H1 (cell line): Measurements from ENCODE around the gene RTKN. TPM values are rescaled to one million over a fixed set of nuclear protein-coding genes. Genes with fewer than 3 reads are reported as not detected.

ENCODE experiments used
- CTCF ChIA-PET: fragments of 300-600 bp; sonication (Branson Sonifier 250); formaldehyde crosslinking; loops from one replicate; lab custom pipeline; 2021; ENCODE audit not compliant: partially characterized antibody; lab: Charles Lee
- POLR2A ChIA-PET: fragments of 300-600 bp; sonication (Branson Sonifier 250); formaldehyde crosslinking; loops from one replicate; lab custom pipeline; 2021; ENCODE audit warnings: inconsistent platforms; ENCODE audit not compliant: partially characterized antibody; lab: Charles Lee
- DNase-seq, 2 experiments: peaks; one replicate each; pipeline versions ENCODE4 v3.0.0 to v3.0.0-alpha.2; 2010 to 2022; ENCODE audit warnings: low spot score in 2 of 2, low read depth in 1 of 2, mixed read lengths in 1 of 2
- FAIRE-seq: peaks from 2 replicates; lab custom pipeline; 2011; peaks lifted over from hg19 to GRCh38; lab: Jason Lieb, UNC
- H2AFZ ChIP-seq: 2 replicates; pipeline ENCODE4 v1.8.1; 2012; ENCODE audit warnings: low read length, inconsistent platforms
- H2AK5ac ChIP-seq: 2 replicates; pipeline ENCODE4 v1.6.1; 2013; ENCODE audit warnings: low read depth, low read length
- H2BK120ac ChIP-seq: replicated peaks from 2 replicates; pipeline ENCODE3; 2013; ENCODE audit warnings: low read depth, low read length, inconsistent platforms
- H2BK12ac ChIP-seq: 2 replicates; pipeline ENCODE4 v1.6.1; 2013; ENCODE audit warnings: low read depth, low read length
- H2BK15ac ChIP-seq: 2 replicates; pipeline ENCODE4 v1.6.1; 2013; ENCODE audit warnings: low read length
- H2BK20ac ChIP-seq: 2 replicates; pipeline ENCODE4 v1.6.1; 2013; ENCODE audit warnings: low read length
- H2BK5ac ChIP-seq: 2 replicates; pipeline ENCODE4 v1.6.1; 2013; ENCODE audit warnings: low read depth, low read length
- H3K14ac ChIP-seq: 2 replicates; pipeline ENCODE4 v1.6.1; 2013; ENCODE audit warnings: inconsistent platforms; ENCODE audit not compliant: insufficient read length
- H3K18ac ChIP-seq: 2 replicates; pipeline ENCODE4 v1.6.1; 2013; ENCODE audit warnings: low read length; ENCODE audit errors: extremely low read depth
- H3K23ac ChIP-seq: 2 replicates; pipeline ENCODE4 v1.6.1; 2013; ENCODE audit warnings: inconsistent platforms; ENCODE audit not compliant: insufficient read length
- H3K23me2 ChIP-seq: 2 replicates; pipeline ENCODE4 v1.6.1; 2013; ENCODE audit warnings: low read depth, low read length
- H3K27ac ChIP-seq: 2 replicates; pipeline ENCODE4 v1.6.1; 2011; ENCODE audit warnings: low read depth, low read length, inconsistent platforms
- H3K27me3 ChIP-seq, 4 experiments: replicated peaks in 1 of 4; 1 replicate in 1 of 4; 2 replicates in 3 of 4; pipeline versions ENCODE4 v1.6.1 to v1.8.1; 2011 to 2013; ENCODE audit warnings: low read length in 3 of 4, mild to moderate bottlenecking in 3 of 4, inconsistent platforms in 2 of 4, mixed read lengths in 2 of 4, moderate library complexity in 1 of 4; ENCODE audit not compliant: control insufficient read depth in 3 of 4, insufficient read depth in 3 of 4; ENCODE audit errors: extremely low read depth in 1 of 4
- H3K36me3 ChIP-seq, 4 experiments: 2 replicates each; pipeline versions ENCODE4 v1.6.1 to v1.8.1; 2011 to 2013; ENCODE audit warnings: mild to moderate bottlenecking in 4 of 4, low read length in 3 of 4, moderate library complexity in 2 of 4, control low read depth in 1 of 4, inconsistent platforms in 1 of 4; ENCODE audit not compliant: insufficient read depth in 4 of 4, control insufficient read depth in 2 of 4
- H3K4ac ChIP-seq: replicated peaks from 2 replicates; pipeline ENCODE3; 2013; ENCODE audit warnings: low read length, low read depth, mixed read lengths, inconsistent platforms; ENCODE audit not compliant: insufficient read length
- H3K4me1 ChIP-seq, 4 experiments: replicated peaks in 1 of 4; 1 replicate in 1 of 4; 2 replicates in 3 of 4; pipeline versions ENCODE4 v1.6.1 to v1.8.1; 2011 to 2013; ENCODE audit warnings: low read length in 3 of 4, inconsistent platforms in 2 of 4, mixed read lengths in 1 of 4; ENCODE audit not compliant: insufficient read depth in 4 of 4, control insufficient read depth in 3 of 4
- H3K4me2 ChIP-seq, 2 experiments: 2 replicates each; pipeline versions ENCODE4 v1.6.1 to v1.8.1; 2011 to 2013; ENCODE audit warnings: low read depth in 2 of 2, low read length in 2 of 2, control low read depth in 1 of 2, inconsistent platforms in 1 of 2, mild to moderate bottlenecking in 1 of 2; ENCODE audit not compliant: insufficient read depth in 1 of 2
- H3K4me3 ChIP-seq, 4 experiments: fragments of 200-600, 300-600 bp in 1 of 4; sonication (generic), shearing (Covaris generic), sonication (Bioruptor Twin) in 1 of 4; 2 replicates each; pipeline versions ENCODE4 v1.5.1 to v1.8.1; 2011 to 2016; ENCODE audit warnings: low read length in 4 of 4, low read depth in 3 of 4, control low read depth in 2 of 4, inconsistent platforms in 2 of 4, mild to moderate bottlenecking in 2 of 4, mixed read lengths in 1 of 4, moderate library complexity in 1 of 4; ENCODE audit not compliant: insufficient read depth in 2 of 4; ENCODE audit errors: extremely low read depth in 1 of 4
- H3K56ac ChIP-seq: replicated peaks from 2 replicates; pipeline ENCODE3; 2013; ENCODE audit warnings: low read depth, mild to moderate bottlenecking, mixed read lengths, low read length, inconsistent platforms; ENCODE audit not compliant: insufficient read length
- H3K79me1 ChIP-seq: 2 replicates; pipeline ENCODE4 v1.6.1; 2013; ENCODE audit warnings: low read depth, low read length, control low read depth
- H3K79me2 ChIP-seq, 2 experiments: 2 replicates each; pipeline versions ENCODE4 v1.6.1 to v1.8.1; 2012 to 2013; ENCODE audit warnings: low read length in 2 of 2, mild to moderate bottlenecking in 2 of 2, inconsistent platforms in 1 of 2; ENCODE audit not compliant: insufficient read depth in 2 of 2, control insufficient read depth in 1 of 2
- H3K9ac ChIP-seq, 4 experiments: replicated peaks in 1 of 4; 1 replicate in 1 of 4; 2 replicates in 3 of 4; pipeline versions ENCODE4 v1.6.1 to v1.8.1; 2011 to 2013; ENCODE audit warnings: low read depth in 3 of 4, low read length in 3 of 4, control low read depth in 2 of 4, mild to moderate bottlenecking in 2 of 4, moderate library complexity in 2 of 4, inconsistent platforms in 1 of 4; ENCODE audit errors: extremely low read depth in 1 of 4
- H3K9me3 ChIP-seq, 2 experiments: 2 replicates each; pipeline versions ENCODE4 v1.6.1 to v1.8.1; 2012 to 2013; ENCODE audit warnings: mild to moderate bottlenecking in 2 of 2, moderate library complexity in 2 of 2, control low read depth in 1 of 2, inconsistent platforms in 1 of 2, low read depth in 1 of 2, low read length in 1 of 2, mixed read lengths in 1 of 2; ENCODE audit not compliant: insufficient read depth in 2 of 2
- H4K20me1 ChIP-seq, 2 experiments: replicated peaks in 1 of 2; 2 replicates each; pipeline versions ENCODE3 to v1.8.1; 2011 to 2013; ENCODE audit warnings: inconsistent platforms in 2 of 2, low read length in 2 of 2, mild to moderate bottlenecking in 1 of 2; ENCODE audit not compliant: insufficient read depth in 2 of 2, control insufficient read depth in 1 of 2
- H4K5ac ChIP-seq: 2 replicates; pipeline ENCODE4 v1.6.1; 2013; ENCODE audit warnings: low read length, low read depth, mixed read lengths, inconsistent platforms; ENCODE audit not compliant: insufficient read length
- H4K8ac ChIP-seq: 2 replicates; pipeline ENCODE4 v1.8.0; 2013; ENCODE audit warnings: mild to moderate bottlenecking, moderate library complexity, low read length, inconsistent platforms; ENCODE audit not compliant: insufficient read depth; ENCODE audit errors: extremely low read depth
- H4K91ac ChIP-seq: replicated peaks from 2 replicates; pipeline ENCODE3; 2013; ENCODE audit warnings: low read length, mixed read lengths, inconsistent platforms; ENCODE audit not compliant: insufficient read length
- GABPA ChIP-seq: IDR thresholded peaks from 2 replicates; pipeline ENCODE4 v1.6.1; 2011; ENCODE audit warnings: mild to moderate bottlenecking, low read length, moderate library complexity, borderline replicate concordance; ENCODE audit not compliant: insufficient read depth
- KDM1A ChIP-seq: fragments of 200-600, 300-600 bp; sonication (generic); IDR thresholded peaks from 2 replicates; pipeline ENCODE4 v1.7.1; 2016; ENCODE audit warnings: mild to moderate bottlenecking, low read length, borderline replicate concordance
- KDM5A ChIP-seq: fragments of 200-600 bp; IDR thresholded peaks from 2 replicates; pipeline ENCODE4 v1.7.1; 2012; ENCODE audit warnings: mild to moderate bottlenecking, low read length, inconsistent platforms, mixed read lengths
- MAFK ChIP-seq: IDR thresholded peaks from 2 replicates; pipeline ENCODE4 v1.6.1; 2012; ENCODE audit warnings: low read depth, mild to moderate bottlenecking, improper control_type of control experiment, low read length
- NRF1 ChIP-seq: IDR thresholded peaks from 2 replicates; pipeline ENCODE4 v1.6.1; 2011; ENCODE audit warnings: mild to moderate bottlenecking, low read depth, low read length, improper control_type of control experiment
- RFX5 ChIP-seq: IDR thresholded peaks from 2 replicates; pipeline ENCODE4 v1.6.1; 2011; ENCODE audit warnings: low read depth, low read length, improper control_type of control experiment, borderline replicate concordance
- WGBS, 2 experiments: shearing (Covaris generic) in 1 of 2; methylation state at CpG; one replicate each; pipeline versions ENCODE4 v1.1.6 to v1.1.7; 2013 to 2015; ENCODE audit warnings: low lambda C conversion rate in 2 of 2, mixed read lengths in 2 of 2, inconsistent platforms in 1 of 2, low coverage in 1 of 2, missing lambda C conversion rate in 1 of 2; ENCODE audit not compliant: insufficient replicate concordance in 2 of 2, insufficient coverage in 1 of 2, insufficient read length in 1 of 2; ENCODE audit errors: extremely low coverage in 1 of 2, missing lambda C conversion rate in 1 of 2; 5-methylcytosine and 5-hydroxymethylcytosine counted together
- polyA plus RNA-seq, 7 experiments: library from polyadenylated mRNA; depleted of rRNA in 3 of 7; stranded (reverse) in 5 of 7; unstranded in 2 of 7; fragments of >200 nt in 5 of 7; fragments of 200-250 nt in 2 of 7; gene quantifications; 1 replicate in 5 of 7; 2 replicates in 1 of 7; 4 replicates in 1 of 7; pipeline versions ENCODE4 v1.2.1 to v1.2.3, GENCODE V29; 2011 to 2013; ENCODE audit warnings: missing spikeins in 2 of 7, mixed read lengths in 2 of 7
- total RNA-seq: library from RNA; stranded (reverse); fragmentation: NEBNext Ultra II Directional; extraction: Animal tissue kit (Norgen Biotek cat#: 25700); gene quantifications from 2 replicates; pipeline ENCODE4 v1.2.1, GENCODE V29; 2021

Gene RTKN
- total and polyA plus RNA-seq, 2 of the 8 experiments (the other 6 are each of a cell fraction or from before 2014, with no cell fraction given), result 40.2 to 54.1 TPM

- Histone ChIP-seq H4K20me1 (peaks cover 6 to 19% of the 10 kb centered on the region in 2 experiments), H2BK5ac (no peak overlapping the region), H2AFZ (no peak overlapping the region), H3K4me1 (no peaks in the 10 kb centered on the region), H3K56ac (no peak overlapping the region), H3K4me2 (no peak overlapping the region), H4K91ac (no peak overlapping the region), H3K14ac (no peak overlapping the region), H3K18ac (no peak overlapping the region), H3K79me1 (peaks cover 12% of the 10 kb centered on the region), H2AK5ac (no peak overlapping the region), H3K9ac (no peak overlapping the region), H2BK120ac (no peak overlapping the region), H4K8ac (no peak overlapping the region), H3K27ac (no peak overlapping the region), H4K5ac (no peak overlapping the region), H3K4ac (no peak overlapping the region), H2BK20ac (no peak overlapping the region)
- no peak for DNase-seq
- POLR2A ChIA-PET, result interaction anchor here (1.9 to 5.5 kb wide), 3 partner anchors 9 to 10 kb away, joined by 15 to 42 read pairs (median 22); partner anchors contain the start of genes C2orf81, RTKN and WDR54
- TF ChIP-seq KDM5A (no peak), NRF1 (no peak), MAFK (no peak), KDM1A (no peak), GABPA (no peak), RFX5 (no peak)
- TF ChIP-seq, all 59 proteins: peak for 0
- CTCF ChIA-PET, result interaction anchor here (1.1 to 2.7 kb wide), 2 partner anchors 13 to 95 kb away, joined by 4 to 9 read pairs; no protein-coding TSS in a partner anchor
- no peaks in the 10 kb centered on the region for H3K23me2 ChIP-seq
- no peak for FAIRE-seq
- no peak overlapping the region for H3K23ac ChIP-seq
- H3K9me3 ChIP-seq, result no peaks in the 10 kb centered on the region
- H3K27me3 ChIP-seq, result no peaks in the 10 kb centered on the region
- peaks cover 0 to 12% of the 10 kb centered on the region in 2 experiments; a peak in 2 of 4 replicates for H3K79me2 ChIP-seq
- H3K36me3 ChIP-seq, result peaks cover 20 to 69% (median 55%) of the 10 kb centered on the region in 4 experiments
- WGBS, 2 experiments, result 89% methylated on average over 11 of the region's 11 CpGs; no CpG with 5 or more reads in 1 of the 2 experiments
- H3K4me3 ChIP-seq, result no peak overlapping the region
- no peak overlapping the region for H2BK12ac ChIP-seq
- no peak overlapping the region for H2BK15ac ChIP-seq
Measured at GRCh38 chr2:74430502-74430901, 11.2 kb downstream of the RTKN start.
